ENCODE measurements around the gene BSG.

DNA sequence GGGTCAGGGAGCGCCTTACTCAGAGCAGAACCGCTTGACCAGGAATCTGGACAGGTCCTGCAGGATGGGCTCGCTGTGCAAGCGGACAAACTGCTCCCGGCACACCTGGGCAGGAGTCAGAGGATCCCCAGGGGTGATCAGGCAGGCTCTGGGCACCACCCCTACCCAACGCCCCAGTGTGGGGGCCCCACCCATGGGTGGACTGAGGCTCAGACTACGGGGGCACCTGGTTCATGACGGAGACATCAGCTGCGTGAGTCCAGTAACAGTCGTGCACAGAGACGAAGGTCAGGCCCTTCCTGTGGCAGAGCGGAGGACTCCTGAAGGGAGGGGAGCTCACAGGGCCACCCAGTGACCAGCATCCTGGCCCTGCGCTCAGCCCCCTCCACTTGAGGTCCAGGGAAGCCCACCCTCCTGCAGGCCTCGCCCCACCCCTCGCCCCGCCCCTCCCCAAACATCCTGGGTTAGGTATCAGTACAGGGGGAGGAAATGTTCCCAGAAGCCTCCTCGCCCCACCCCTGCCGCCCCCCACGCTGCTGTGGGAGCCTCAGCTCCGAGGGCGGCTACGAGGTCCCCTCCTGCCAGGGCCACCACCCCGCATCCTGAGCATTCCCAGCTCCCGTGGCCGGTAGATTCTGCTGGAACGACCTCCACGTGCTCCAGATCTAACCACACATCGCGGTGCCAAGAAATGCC is 45.3 kb downstream of the BSG start:
- TF ChIP-seq, protein P1, sequence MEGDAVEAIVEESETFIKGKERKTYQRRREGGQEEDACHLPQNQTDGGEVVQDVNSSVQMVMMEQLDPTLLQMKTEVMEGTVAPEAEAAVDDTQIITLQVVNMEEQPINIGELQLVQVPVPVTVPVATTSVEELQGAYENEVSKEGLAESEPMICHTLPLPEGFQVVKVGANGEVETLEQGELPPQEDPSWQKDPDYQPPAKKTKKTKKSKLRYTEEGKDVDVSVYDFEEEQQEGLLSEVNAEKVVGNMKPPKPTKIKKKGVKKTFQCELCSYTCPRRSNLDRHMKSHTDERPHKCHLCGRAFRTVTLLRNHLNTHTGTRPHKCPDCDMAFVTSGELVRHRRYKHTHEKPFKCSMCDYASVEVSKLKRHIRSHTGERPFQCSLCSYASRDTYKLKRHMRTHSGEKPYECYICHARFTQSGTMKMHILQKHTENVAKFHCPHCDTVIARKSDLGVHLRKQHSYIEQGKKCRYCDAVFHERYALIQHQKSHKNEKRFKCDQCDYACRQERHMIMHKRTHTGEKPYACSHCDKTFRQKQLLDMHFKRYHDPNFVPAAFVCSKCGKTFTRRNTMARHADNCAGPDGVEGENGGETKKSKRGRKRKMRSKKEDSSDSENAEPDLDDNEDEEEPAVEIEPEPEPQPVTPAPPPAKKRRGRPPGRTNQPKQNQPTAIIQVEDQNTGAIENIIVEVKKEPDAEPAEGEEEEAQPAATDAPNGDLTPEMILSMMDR (IDR thresholded peaks at IDR 0.05; ENCODE audit: low read depth, low read length, poor library complexity, severe bottlenecking) = no peak
- TF ChIP-seq EZH2phosphoT487 (IDR thresholded peaks at IDR 0.05; ENCODE audit: borderline replicate concordance, low read length) = no peak
